Activated naive CD4-positive, alpha-beta T cell treated with anti-CD3 and anti-CD28 coated beads, Interleukin-2, amount 10 ng/mL, durations not matched to agents 7 days and 5 days (primary cell): ENCODE measurements around the gene ACADL.
"Not testable (repeated sequence)": the region's sequence is repeated elsewhere in the genome, so short reads cannot be mapped to it uniquely, and the experiment has no call there.

Experiments used
- CTCF ChIA-PET: fragments of 350-600 bp; sonication (Branson Sonifier 250); formaldehyde crosslinking; loops from one replicate; lab custom pipeline; 2021; ENCODE audit warnings: antibody characterized with exemption; lab: Charles Lee
- DNase-seq: peaks from one replicate; pipeline ENCODE4 v3.0.0-alpha.2; 2020
- H3K27ac Mint-ChIP-seq: one replicate; pipeline ENCODE4 v1.8.0; 2021; ENCODE audit warnings: mild to moderate bottlenecking, moderate library complexity, mixed read lengths
- H3K27me3 Mint-ChIP-seq: one replicate; pipeline ENCODE4 v1.8.0; 2021; ENCODE audit warnings: mild to moderate bottlenecking, mixed read lengths
- H3K36me3 Mint-ChIP-seq: one replicate; pipeline ENCODE4 v1.8.0; 2021; ENCODE audit warnings: mixed read lengths
- H3K4me1 Mint-ChIP-seq: one replicate; pipeline ENCODE4 v1.8.0; 2021; ENCODE audit warnings: mixed read lengths
- H3K4me3 Mint-ChIP-seq: one replicate; pipeline ENCODE4 v1.8.0; 2021; ENCODE audit warnings: mild to moderate bottlenecking, moderate library complexity, mixed read lengths
- H3K9me3 Mint-ChIP-seq: one replicate; pipeline ENCODE4 v1.8.0; 2021; ENCODE audit warnings: mixed read lengths

The ACADL gene

GRCh38 chr2:210189452-210190138, 35.7 kb downstream of the ACADL start:
- no peak for DNase-seq
- Mint-ChIP-seq H3K9me3 (peaks cover 13% of the 10 kb centered on the region), H3K36me3 (peaks cover 3% of the 10 kb centered on the region), H3K27ac (no peak overlapping the region), H3K4me1 (no peaks in the 10 kb centered on the region), H3K4me3 (no peak overlapping the region), H3K27me3 (peaks cover 3% of the 10 kb centered on the region)
- CTCF ChIA-PET = interaction anchor here (2.4 kb wide), 1 partner anchor 212 kb away, joined by 7 read pairs; no protein-coding TSS in a partner anchor

GRCh38 chr2:210188755-210189154, 36.5 kb downstream of the ACADL start:
- H3K27me3 Mint-ChIP-seq = peaks cover 3% of the 10 kb centered on the region
- H3K4me3 Mint-ChIP-seq = no peak overlapping the region
- DNase-seq = no peak
- peaks cover 11% of the 10 kb centered on the region for H3K36me3 Mint-ChIP-seq
- H3K4me1 Mint-ChIP-seq = peaks cover 4% of the 10 kb centered on the region
- H3K27ac Mint-ChIP-seq = no peak overlapping the region
- CTCF ChIA-PET = interaction anchor here (0.9 kb wide), 1 partner anchor 8 kb away, joined by 3 read pairs; no protein-coding TSS in a partner anchor
- H3K9me3 Mint-ChIP-seq = peaks cover 21% of the 10 kb centered on the region

DNA sequence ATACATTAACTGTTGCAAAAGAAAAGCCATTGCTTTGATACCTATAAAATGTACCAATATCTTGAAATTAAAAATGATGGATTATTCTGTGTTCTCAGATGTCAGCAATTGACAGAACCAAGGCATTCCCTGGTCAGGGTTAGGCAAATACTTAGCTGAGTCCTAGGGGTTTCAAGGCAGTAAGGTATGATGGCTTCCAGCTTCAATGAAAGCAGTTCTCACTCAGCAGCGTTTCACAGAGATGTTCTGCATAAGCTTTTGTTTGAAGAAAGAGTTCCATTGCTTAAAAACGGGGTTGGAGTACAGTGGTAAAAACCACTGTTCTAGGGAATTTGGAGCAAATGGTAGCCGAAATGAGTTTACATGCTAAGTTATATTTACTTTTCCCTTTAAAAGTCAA, 37.1 kb downstream of the ACADL start:
- peaks cover 25% of the 10 kb centered on the region for H3K9me3 Mint-ChIP-seq
- peaks cover 10% of the 10 kb centered on the region for H3K4me1 Mint-ChIP-seq
- no peak overlapping the region for H3K4me3 Mint-ChIP-seq
- no peak for DNase-seq
- no peak overlapping the region for H3K27ac Mint-ChIP-seq
- CTCF ChIA-PET = interaction anchor here (0.6 to 0.9 kb wide), 2 partner anchors 8 to 186 kb away, joined by 3 read pairs; no protein-coding TSS in a partner anchor
- peaks cover 15% of the 10 kb centered on the region for H3K36me3 Mint-ChIP-seq
- H3K27me3 Mint-ChIP-seq = no peaks in the 10 kb centered on the region

- H3K27me3 Mint-ChIP-seq = peaks cover 11% of the 10 kb centered on the region
- H3K36me3 Mint-ChIP-seq = peaks cover 15% of the 10 kb centered on the region
- peaks cover 24% of the 10 kb centered on the region for H3K4me1 Mint-ChIP-seq
- H3K4me3 Mint-ChIP-seq, H3K27ac Mint-ChIP-seq, CTCF ChIA-PET, DNase-seq: not testable (repeated sequence)
- peaks cover 30% of the 10 kb centered on the region for H3K9me3 Mint-ChIP-seq
Measured at GRCh38 chr2:210183936-210184335, 41.3 kb downstream of the ACADL start.

DNA sequence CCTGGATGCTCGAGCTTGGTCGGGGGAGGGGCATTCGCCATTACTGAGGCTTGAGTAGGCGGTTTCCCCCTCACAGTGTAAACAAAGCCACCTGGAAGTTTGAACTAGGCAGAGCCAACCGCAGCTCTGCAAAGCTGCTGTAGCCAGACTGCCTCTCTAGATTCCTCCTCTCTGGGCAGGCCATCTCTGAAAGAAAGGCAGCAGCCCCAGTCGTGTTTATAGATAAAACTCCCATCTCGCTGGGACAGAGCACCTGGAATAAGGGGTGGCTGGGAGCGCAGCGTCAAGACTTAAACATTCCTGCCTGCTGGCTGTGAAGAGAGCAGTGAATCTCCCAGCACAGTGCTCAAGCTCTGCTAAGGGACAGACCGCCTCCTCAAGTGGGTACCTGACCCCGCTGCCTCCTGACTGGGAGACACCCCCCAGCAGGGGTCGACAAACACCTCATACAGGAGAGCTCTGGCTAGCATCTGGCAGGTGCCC, 43.6 kb downstream of the ACADL start:
- CTCF ChIA-PET = interaction anchor here (1.9 kb wide), 1 partner anchor 203 kb away, joined by 6 read pairs; no protein-coding TSS in a partner anchor
- Mint-ChIP-seq H3K4me1 (peaks cover 24% of the 10 kb centered on the region), H3K36me3 (peaks cover 15% of the 10 kb centered on the region), H3K27ac (peak overlapping the region; percentile 20), H3K9me3 (peaks cover 30% of the 10 kb centered on the region), H3K27me3 (peaks cover 11% of the 10 kb centered on the region)
- DNase-seq = peak; percentile 54
- H3K4me3 Mint-ChIP-seq = not testable (repeated sequence)

- not testable (repeated sequence) for H3K4me3 Mint-ChIP-seq, DNase-seq
- Mint-ChIP-seq H3K4me1 (peaks cover 24% of the 10 kb centered on the region), H3K36me3 (peaks cover 15% of the 10 kb centered on the region), H3K27ac (peak overlapping the region; percentile 20), H3K9me3 (peaks cover 29% of the 10 kb centered on the region), H3K27me3 (peaks cover 11% of the 10 kb centered on the region)
- CTCF ChIA-PET = interaction anchor here (1.4 to 1.9 kb wide), 2 partner anchors 108 to 203 kb away, joined by 3 to 6 read pairs; no protein-coding TSS in a partner anchor
Measured at GRCh38 chr2:210181033-210181605, 44.1 kb downstream of the ACADL start.

- CTCF ChIA-PET = interaction anchor here (1.4 kb wide), 1 partner anchor 108 kb away, joined by 3 read pairs; no protein-coding TSS in a partner anchor
- Mint-ChIP-seq H3K4me1 (peaks cover 24% of the 10 kb centered on the region), H3K9me3 (peaks cover 26% of the 10 kb centered on the region), H3K36me3 (peaks cover 15% of the 10 kb centered on the region), H3K27ac (no peak overlapping the region), H3K4me3 (no peak overlapping the region), H3K27me3 (peaks cover 13% of the 10 kb centered on the region)
- DNase-seq = no peak
Measured at GRCh38 chr2:210180477-210180876, 44.8 kb downstream of the ACADL start.

DNA sequence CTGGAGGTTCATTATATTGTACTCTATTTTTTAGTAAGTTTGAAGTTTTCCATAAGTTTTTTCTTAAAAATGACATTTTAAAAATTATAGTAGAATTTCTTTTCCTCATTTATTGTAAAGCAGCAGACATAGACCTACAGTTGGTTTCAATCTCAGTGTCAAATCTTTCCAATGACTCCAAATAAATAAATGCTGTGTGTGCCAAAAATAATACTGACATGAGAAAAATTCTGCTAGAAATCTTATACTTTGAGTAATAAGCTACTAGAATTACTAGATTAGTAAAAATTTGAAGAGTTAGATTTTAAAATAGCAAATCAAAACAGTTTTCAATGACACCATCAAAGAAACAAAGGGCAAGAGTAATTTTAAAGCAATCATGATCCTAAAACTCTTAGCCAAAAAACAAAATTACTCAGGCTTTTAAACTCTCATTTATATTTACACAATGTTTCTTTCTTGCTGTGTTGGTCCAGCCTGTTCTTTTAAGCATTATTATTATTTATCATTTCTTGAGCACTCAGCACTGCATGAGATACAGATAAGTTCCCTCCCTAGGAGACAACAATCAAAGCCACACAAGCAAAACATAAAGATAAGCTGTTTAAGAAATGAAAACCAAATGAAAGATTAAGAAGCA, 45.8 kb downstream of the ACADL start:
- H3K4me1 Mint-ChIP-seq = peaks cover 24% of the 10 kb centered on the region
- H3K36me3 Mint-ChIP-seq = peaks cover 11% of the 10 kb centered on the region
- no peak overlapping the region for H3K4me3 Mint-ChIP-seq
- peaks cover 17% of the 10 kb centered on the region for H3K9me3 Mint-ChIP-seq
- H3K27me3 Mint-ChIP-seq = peaks cover 17% of the 10 kb centered on the region
- CTCF ChIA-PET = interaction anchor here (0.6 kb wide), 1 partner anchor 103 kb away, joined by 3 read pairs; no protein-coding TSS in a partner anchor
- DNase-seq = no peak
- H3K27ac Mint-ChIP-seq = peak overlapping the region; percentile 43

- Mint-ChIP-seq H3K27me3 (peaks cover 19% of the 10 kb centered on the region), H3K9me3 (peaks cover under 1% of the 10 kb centered on the region), H3K36me3 (no peaks in the 10 kb centered on the region), H3K27ac (no peak overlapping the region), H3K4me1 (peaks cover 14% of the 10 kb centered on the region), H3K4me3 (no peak overlapping the region)
- no peak for DNase-seq
- CTCF ChIA-PET = no interaction called here
Measured at GRCh38 chr2:210177769-210178168, 47.5 kb downstream of the ACADL start.

- peaks cover 14% of the 10 kb centered on the region for H3K4me1 Mint-ChIP-seq
Measured at GRCh38 chr2:210177115-210177514, 48.1 kb downstream of the ACADL start.

GRCh38 chr2:210174086-210174485, 51.2 kb downstream of the ACADL start:
- no peak overlapping the region for H3K27ac Mint-ChIP-seq

More at GRCh38 chr2:210177115-210177514, 48.1 kb downstream of the ACADL start:
- H3K27ac Mint-ChIP-seq, CTCF ChIA-PET, H3K36me3 Mint-ChIP-seq, H3K4me3 Mint-ChIP-seq, DNase-seq, H3K9me3 Mint-ChIP-seq: not testable (repeated sequence)
- H3K27me3 Mint-ChIP-seq = peaks cover 21% of the 10 kb centered on the region

GRCh38 chr2:210172219-210172575, 53.0 kb downstream of the ACADL start:
- CTCF ChIA-PET = no interaction called here
- H3K4me3 Mint-ChIP-seq = peak overlapping the region; percentile 98
- peaks cover 26% of the 10 kb centered on the region for H3K27me3 Mint-ChIP-seq
- peaks cover 31% of the 10 kb centered on the region for H3K4me1 Mint-ChIP-seq
- H3K27ac Mint-ChIP-seq = peak overlapping the region; percentile 80
- no peak for DNase-seq
- H3K9me3 Mint-ChIP-seq = no peaks in the 10 kb centered on the region
- no peaks in the 10 kb centered on the region for H3K36me3 Mint-ChIP-seq

More at GRCh38 chr2:210174086-210174485, 51.2 kb downstream of the ACADL start:
- Mint-ChIP-seq H3K27me3 (peaks cover 26% of the 10 kb centered on the region), H3K9me3 (no peaks in the 10 kb centered on the region), H3K36me3 (no peaks in the 10 kb centered on the region), H3K4me1 (peaks cover 22% of the 10 kb centered on the region), H3K4me3 (no peak overlapping the region)
- CTCF ChIA-PET = interaction anchor here (1.0 kb wide), 1 partner anchor 22 kb away, joined by 3 read pairs; no protein-coding TSS in a partner anchor
- DNase-seq = no peak

- Mint-ChIP-seq H3K36me3 (no peaks in the 10 kb centered on the region), H3K9me3 (no peaks in the 10 kb centered on the region), H3K4me3 (peak within 1 kb of the TSS; percentile 98), H3K4me1 (peaks cover 31% of the 10 kb centered on the region), H3K27ac (peak within 1 kb of the TSS; percentile 90), H3K27me3 (peaks cover 26% of the 10 kb centered on the region)
- peak; percentile 97 for DNase-seq
- CTCF ChIA-PET = no interaction called here
Measured at GRCh38 chr2:210171309-210172218, 53.7 kb downstream of the ACADL start, which contains the start of gene KANSL1L. Gene KANSL1L, minus strand, starts transcription at chr2:210171409. Its CDS starts 16,827 bp downstream, at chr2:210154582.
